Stomach (tissue), 9 donors: ENCODE measurements around the gene FEM1C. TPM values are rescaled to one million over a fixed set of nuclear protein-coding genes. Genes with fewer than 3 reads are reported as not detected.

Experiments
- DNase-seq, 2 donors: peaks; one replicate each; pipeline versions ENCODE4 v3.0.0 to v3.0.0-alpha.2; 2013 to 2019
- H3K27ac ChIP-seq, 5 donors: fragments of 200-600 bp in 4 of 5; sonication (generic) in 4 of 5; one replicate each; pipeline ENCODE4 v1.5.1; 2013 to 2019; ENCODE audit warnings: mild to moderate bottlenecking in 1 of 5, moderate library complexity in 1 of 5
- H3K27me3 ChIP-seq, 3 donors: fragments of 200-600 bp; sonication (generic); one replicate each; pipeline ENCODE4 v1.5.1; 2017 to 2019; ENCODE audit warnings: mixed run types in 1 of 3
- H3K36me3 ChIP-seq, 4 donors: fragments of 200-600 bp; sonication (generic); 1 replicate in 3 of 4; 2 replicates in 1 of 4; pipeline ENCODE4 v1.5.1; 2016 to 2019
- H3K4me1 ChIP-seq, 4 donors: fragments of 200-600 bp; sonication (generic); one replicate each; pipeline ENCODE4 v1.5.1; 2016 to 2019
- H3K4me3 ChIP-seq, 4 donors: fragments of 200-600 bp; sonication (generic) in 3 of 4; one replicate each; pipeline ENCODE4 v1.5.1; 2016 to 2019; ENCODE audit warnings: mild to moderate bottlenecking in 1 of 4
- H3K9me3 ChIP-seq, 4 donors: fragments of 200-600 bp; sonication (generic); one replicate each; pipeline ENCODE4 v1.5.1; 2016 to 2019
- CTCF ChIP-seq, 7 experiments: fragments of 450-650 bp in 4 of 7; fragments of 200-600 bp in 3 of 7; sonication (generic) in 3 of 7; IDR thresholded peaks; one replicate each; pipeline ENCODE4 v1.5.1; 2016 to 2019; ENCODE audit warnings: antibody characterized with exemption in 7 of 7, control low read depth in 2 of 7, mild to moderate bottlenecking in 1 of 7
- EP300 ChIP-seq: sonication (generic); formaldehyde crosslinking; IDR thresholded peaks from one replicate; pipeline ENCODE4 v1.6.1; 2017; ENCODE audit warnings: antibody characterized with exemption
- POLR2A ChIP-seq, 4 donors: fragments of 450-650 bp; IDR thresholded peaks; one replicate each; pipeline ENCODE4 v1.6.1; 2016; ENCODE audit warnings: antibody characterized with exemption in 4 of 4, control low read depth in 2 of 4, mild to moderate bottlenecking in 1 of 4, moderate library complexity in 1 of 4
- POLR2AphosphoS5 ChIP-seq, 3 donors: sonication (generic); formaldehyde crosslinking; IDR thresholded peaks; one replicate each; pipeline ENCODE4 v1.6.1; 2016; ENCODE audit warnings: antibody characterized with exemption in 3 of 3
- WGBS, 5 donors: extraction: QIAGEN DNeasy Blood & Tissue Kit in 3 of 5; methylation state at CpG; one replicate each; pipeline versions ENCODE4 v1.1.5 to v1.1.7; 2013 to 2018; 5-methylcytosine and 5-hydroxymethylcytosine counted together
- intact Hi-C: fragments of 100-400 bp; cut with DNase I; formaldehyde crosslinking; loops from one replicate; pipeline ENCODE4 v1.15.1; 2023; ENCODE audit warnings: low total_unique reads
- polyA plus RNA-seq, 3 donors: library from polyadenylated mRNA; stranded (reverse); fragments of 200-250 nt; gene quantifications; one replicate each; pipeline ENCODE4 v1.2.3, GENCODE V29; 2013
- total RNA-seq, 5 donors: library from RNA; depleted of rRNA; stranded (reverse); fragments of >200 nt; gene quantifications; one replicate each; pipeline versions ENCODE4 v1.1.0 to v1.2.3, GENCODE V29; 2014 to 2016
- donor health status: healthy with polysubstance abuse.
- donor health status: Bipolar disorder and iron deficiency.
- donor health status: healthy.

FEM1C gene
- total and polyA plus RNA-seq, 8 donors, result 5.9 to 55.6 (median 21.7) TPM

GRCh38 chr5:115487756-115488155, 56.8 kb downstream of the FEM1C start:
- intact Hi-C loops, result no loop called here
- DNase-seq, result no peak
- Histone ChIP-seq H3K9me3 (no peaks in the 10 kb centered on the region), H3K4me3 (no peak overlapping the region), H3K36me3 (no peaks in the 10 kb centered on the region), H3K4me1 (no peaks in the 10 kb centered on the region), H3K27me3 (no peaks in the 10 kb centered on the region), H3K27ac (no peak overlapping the region)
- TF ChIP-seq CTCF (IDR thresholded peaks at IDR 0.05) (no peak), POLR2A (IDR thresholded peaks at IDR 0.05) (no peak), POLR2AphosphoS5 (IDR thresholded peaks at IDR 0.05) (no peak), EP300 (no peak)

GRCh38 chr5:115487168-115487567, 57.4 kb downstream of the FEM1C start:
- DNase-seq, result no peak

DNA sequence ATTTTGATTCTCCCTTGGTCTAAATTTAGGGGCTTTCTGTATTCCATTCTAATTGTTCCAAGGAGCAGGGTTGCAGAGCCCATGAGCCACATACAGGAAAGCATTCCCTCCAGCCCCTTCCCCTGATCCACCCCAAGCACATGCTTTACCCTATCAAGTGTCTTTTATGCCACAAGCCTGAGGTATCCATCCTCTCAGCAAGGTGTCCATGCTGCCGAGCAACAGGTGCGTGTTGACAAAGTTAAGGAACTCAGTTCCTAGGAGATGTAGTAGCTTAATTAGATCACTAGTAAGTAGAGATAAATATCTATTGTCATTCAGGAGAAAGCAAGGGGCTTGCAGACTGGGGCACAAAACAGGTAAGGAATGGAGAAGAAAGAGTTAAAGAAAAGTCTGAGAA, 57.8 kb downstream of the FEM1C start:
- Histone ChIP-seq H3K27me3 (no peaks in the 10 kb centered on the region), H3K27ac (no peak overlapping the region), H3K36me3 (no peaks in the 10 kb centered on the region), H3K9me3 (no peaks in the 10 kb centered on the region), H3K4me3 (no peak overlapping the region), H3K4me1 (no peaks in the 10 kb centered on the region)
- WGBS, 5 donors, result 93 to 95% (median 94%) methylated on average over 2 of the region's 2 CpGs
- intact Hi-C loops, result no loop called here
- TF ChIP-seq CTCF (IDR thresholded peaks at IDR 0.05), result no peak
- TF ChIP-seq POLR2A (IDR thresholded peaks at IDR 0.05), result no peak
- DNase-seq, result no peak

More at GRCh38 chr5:115487168-115487567, 57.4 kb downstream of the FEM1C start:
- WGBS, 5 donors, result 53 to 69% (median 59%) methylated on average over 4 of the region's 4 CpGs
- intact Hi-C loops, result no loop called here
- TF ChIP-seq POLR2AphosphoS5 (IDR thresholded peaks at IDR 0.05) (no peak), POLR2A (IDR thresholded peaks at IDR 0.05) (no peak), CTCF (IDR thresholded peaks at IDR 0.05) (no peak), EP300 (no peak)
- Histone ChIP-seq H3K9me3 (no peaks in the 10 kb centered on the region), H3K27me3 (no peaks in the 10 kb centered on the region), H3K36me3 (no peaks in the 10 kb centered on the region), H3K27ac (no peak overlapping the region), H3K4me3 (no peak overlapping the region), H3K4me1 (no peaks in the 10 kb centered on the region)

- intact Hi-C loops, result no loop called here
- no peak overlapping the region for H3K27ac ChIP-seq
These were observed 60.2 kb downstream of the FEM1C start for GRCh38 chr5:115484368-115484767.

More at GRCh38 chr5:115484368-115484767, 60.2 kb downstream of the FEM1C start:
- no peak for DNase-seq
- H3K4me3 ChIP-seq, result no peak overlapping the region
- no peaks in the 10 kb centered on the region for H3K9me3 ChIP-seq
- H3K36me3 ChIP-seq, result no peaks in the 10 kb centered on the region
- TF ChIP-seq POLR2AphosphoS5 (IDR thresholded peaks at IDR 0.05) (no peak), POLR2A (IDR thresholded peaks at IDR 0.05) (no peak), CTCF (IDR thresholded peaks at IDR 0.05) (no peak), EP300 (no peak)
- H3K27me3 ChIP-seq, result no peaks in the 10 kb centered on the region
- WGBS, 5 donors, result 69 to 84% (median 74%) methylated on average over 4 of the region's 4 CpGs
- no peaks in the 10 kb centered on the region for H3K4me1 ChIP-seq
